ENCODE results near the gene TEX22.
A peak's percentile ranks its signal among the peaks of the same experiment; 100 is the strongest.

TEX22 gene

DNA sequence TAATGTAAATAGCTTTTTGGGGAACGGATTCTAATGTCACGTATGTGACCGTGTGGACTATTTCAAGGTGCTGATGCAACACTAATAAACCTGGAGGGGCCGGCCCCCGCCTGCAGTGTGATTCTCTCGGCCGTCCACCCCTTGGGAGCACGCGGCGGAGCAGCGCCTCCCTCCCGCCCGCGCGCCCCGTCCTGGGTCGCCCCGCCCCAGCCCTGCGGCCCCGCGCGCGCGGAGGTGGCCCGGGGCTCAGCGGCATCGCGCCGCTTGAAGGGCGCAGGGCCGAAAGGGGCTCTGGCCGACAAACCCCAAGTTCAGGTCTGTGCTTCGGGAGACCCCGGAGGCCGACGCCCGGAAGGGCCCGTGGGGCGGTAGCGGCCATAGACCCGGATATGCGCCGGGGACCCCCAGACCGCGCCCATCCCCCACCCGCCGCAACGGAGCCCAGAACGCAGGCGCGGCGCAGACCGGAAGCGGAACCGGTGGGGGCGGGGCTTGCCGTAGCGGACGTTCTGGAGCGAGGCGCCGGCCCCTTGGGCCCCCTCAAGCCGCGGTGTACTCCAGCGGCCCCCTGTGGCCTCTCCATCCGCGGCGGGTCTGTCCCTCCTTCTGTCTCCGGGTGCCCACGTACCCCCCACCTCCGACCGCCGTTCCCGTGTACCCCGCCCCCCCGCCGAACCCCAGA lies at the start of gene TEX22:
TSS of gene TEX22 (plus strand) at position 495 of the 682 bp plus-strand sequence. CDS start 803 bp downstream, outside the sequence.
- Histone ChIP-seq H3K27ac (peak within 1 kb of the TSS; percentile 90 to 99 (median 97)), H3K36me3 (peaks cover 15 to 25% (median 19%) of the 10 kb centered on the region in 11 experiments; a peak in 21 of 22 replicates), H3K4me1 (peaks cover 63 to 78% (median 69%) of the 10 kb centered on the region in 10 experiments), H3K9me3 (replicated peaks in 1 of 11) (peaks cover 0 to 4% (median 0%) of the 10 kb centered on the region in 11 experiments; a peak in 2 of 22 replicates), H4K20me1 (peaks cover 0 to 12% (median 6%) of the 10 kb centered on the region in 11 experiments; a peak in 9 of 22 replicates), H3K4me2 (peak within 1 kb of the TSS; percentile 91 to 100 (median 98)), H3K4me3 (peak within 1 kb of the TSS; percentile 66 to 90 (median 74)), H3K9ac (peak within 1 kb of the TSS; percentile 89 to 96 (median 94)), H3K27me3 (no peaks in the 10 kb centered on the region)
- TF ChIP-seq Cebpa-rat (IDR thresholded peaks at IDR 0.05): no peak

DNA sequence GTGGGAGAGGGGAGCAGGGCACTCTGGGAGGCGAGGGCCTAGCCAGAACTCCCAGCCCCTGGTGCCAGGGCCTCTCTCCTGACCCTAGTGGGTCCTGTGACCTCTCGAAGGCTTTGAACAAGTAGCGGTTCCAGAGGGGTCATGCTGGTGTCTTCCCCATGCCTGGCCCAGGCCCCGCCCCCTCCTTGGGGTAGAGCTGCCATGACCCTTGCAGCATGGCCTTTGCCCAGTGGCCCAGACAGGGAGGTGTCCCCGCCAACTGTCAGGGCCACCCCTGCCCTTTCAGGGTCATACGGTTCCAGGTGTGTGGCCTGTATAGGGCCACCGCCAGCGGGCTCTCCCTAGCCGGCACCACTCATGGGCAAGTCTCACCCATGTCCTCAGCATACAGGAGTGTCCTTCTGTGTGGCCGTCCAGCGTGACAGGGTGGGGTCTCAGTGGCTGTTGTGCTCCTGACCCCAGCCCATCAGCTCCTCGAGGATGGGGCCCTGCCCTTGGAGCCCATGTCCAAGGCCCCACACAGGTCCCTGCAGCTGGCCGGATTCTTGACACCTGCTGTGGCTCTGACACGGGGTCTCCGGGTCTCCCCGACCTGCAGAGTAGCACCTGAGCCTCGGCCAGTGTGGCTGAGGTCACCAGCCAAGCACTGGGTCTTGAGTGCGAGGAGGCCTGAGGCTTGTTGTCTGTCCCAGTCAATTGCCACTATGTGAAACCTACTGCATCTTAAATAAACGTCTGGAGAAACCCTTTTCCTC lies 49.2 kb upstream of the TEX22 start:
- Histone ChIP-seq H3K27me3 (no peaks in the 10 kb centered on the region), H4K20me1 (peaks cover 28 to 80% (median 51%) of the 10 kb centered on the region in 11 experiments; a peak in 18 of 22 replicates), H3K36me3 (peaks cover 0 to 27% (median 6%) of the 10 kb centered on the region in 11 experiments; a peak in 6 of 22 replicates), H3K4me3 (no peak overlapping the region), H3K27ac (peak overlapping the region in 1 of 11 experiments; percentile 6; a peak in 1 of 22 replicates), H3K9ac (peak overlapping the region in 1 of 11 experiments; percentile 29; a peak in 2 of 22 replicates), H3K9me3 (replicated peaks in 1 of 11) (peaks cover 0 to 18% (median 15%) of the 10 kb centered on the region in 11 experiments; a peak in 17 of 22 replicates), H3K4me1 (peaks cover 4 to 40% (median 16%) of the 10 kb centered on the region in 10 experiments; a peak in 18 of 20 replicates), H3K4me2 (no peak overlapping the region)
- no peak for TF ChIP-seq Cebpa-rat (IDR thresholded peaks at IDR 0.05)

DNA sequence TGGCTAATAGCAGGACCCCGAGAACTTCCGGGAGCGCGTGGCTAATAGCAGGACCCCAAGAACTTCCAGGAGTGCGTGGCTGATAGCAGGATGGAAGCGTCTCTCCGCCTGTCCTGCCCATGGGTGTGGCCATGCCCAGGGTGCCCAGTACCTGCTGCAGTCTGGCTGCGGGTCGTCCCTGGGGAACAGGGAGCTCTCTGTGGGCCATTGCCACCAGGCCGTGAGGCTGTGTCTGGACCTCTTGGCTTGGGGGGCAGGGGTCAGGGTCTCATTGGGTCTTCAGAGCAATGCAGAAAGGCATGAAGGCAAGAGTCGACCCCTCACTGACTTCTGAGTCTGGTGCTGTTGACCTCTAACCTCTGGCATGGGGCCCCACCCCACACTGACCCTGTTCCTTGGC lies 48.3 kb upstream of the TEX22 start:
- Histone ChIP-seq H3K27me3 (no peaks in the 10 kb centered on the region), H4K20me1 (peaks cover 28 to 76% (median 51%) of the 10 kb centered on the region in 11 experiments; a peak in 18 of 22 replicates), H3K9me3 (replicated peaks in 1 of 11) (peaks cover 0 to 10% (median 7%) of the 10 kb centered on the region in 11 experiments; a peak in 16 of 22 replicates), H3K27ac (no peak overlapping the region; a peak in 1 of 22 replicates), H3K4me2 (no peak overlapping the region), H3K36me3 (peaks cover 0 to 36% (median 10%) of the 10 kb centered on the region in 11 experiments; a peak in 10 of 22 replicates), H3K4me1 (peaks cover 3 to 44% (median 16%) of the 10 kb centered on the region in 10 experiments; a peak in 18 of 20 replicates), H3K9ac (no peak overlapping the region), H3K4me3 (no peak overlapping the region)
- TF ChIP-seq Cebpa-rat (IDR thresholded peaks at IDR 0.05): no peak

DNA sequence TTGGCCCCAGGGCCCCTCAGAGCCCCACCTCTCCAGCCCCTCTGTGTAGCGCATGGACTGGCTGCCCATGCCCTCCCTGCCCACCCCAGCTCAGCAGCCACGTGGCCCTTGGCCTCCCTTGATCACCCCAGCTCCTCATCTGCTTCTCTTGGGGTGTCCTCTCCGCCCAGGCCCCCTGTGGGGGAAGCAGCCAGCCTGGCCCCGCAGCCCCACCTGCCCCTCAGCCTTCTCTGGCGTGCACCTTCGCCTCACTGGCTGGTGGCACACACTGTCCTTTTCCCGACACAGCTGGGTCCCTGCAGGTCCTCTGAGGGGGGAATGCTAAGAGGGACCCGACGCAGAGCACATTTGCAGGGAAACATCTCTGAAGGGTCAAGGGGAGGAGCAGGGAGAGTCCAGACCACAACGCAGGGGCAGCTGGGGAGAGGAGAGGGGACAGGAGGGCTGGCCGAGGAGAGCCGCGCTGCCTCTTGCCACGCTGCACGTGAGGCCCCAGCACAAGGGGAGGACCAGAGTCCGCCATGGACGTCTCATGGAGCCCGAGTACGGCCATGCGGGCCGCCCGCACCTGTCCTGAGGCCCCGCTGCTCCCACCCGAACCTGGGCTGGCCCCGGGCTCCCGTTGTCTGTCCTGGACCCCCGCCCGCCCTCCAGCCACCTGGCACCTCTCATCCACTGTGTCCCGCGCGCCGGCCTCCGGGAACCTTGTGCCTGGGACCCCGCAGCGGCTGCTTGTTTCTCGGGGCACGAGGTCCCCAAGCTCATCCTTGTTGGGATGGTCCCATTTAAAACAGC lies 47.7 kb upstream of the TEX22 start:
- TF ChIP-seq Cebpa-rat (IDR thresholded peaks at IDR 0.05): no peak
- no peak overlapping the region for H3K9ac ChIP-seq
- no peak overlapping the region for H3K4me2 ChIP-seq
- H3K36me3 ChIP-seq: peaks cover 0 to 43% (median 15%) of the 10 kb centered on the region in 11 experiments; a peak in 11 of 22 replicates
- peak overlapping the region in 1 of 11 experiments; percentile 69; a peak in 1 of 22 replicates for H3K27ac ChIP-seq
- no peak overlapping the region for H3K4me3 ChIP-seq
- peaks cover 3 to 42% (median 16%) of the 10 kb centered on the region in 10 experiments; a peak in 18 of 20 replicates for H3K4me1 ChIP-seq
- H3K9me3 ChIP-seq (replicated peaks in 1 of 11): peaks cover 0 to 3% (median under 1%) of the 10 kb centered on the region in 11 experiments; a peak in 6 of 22 replicates
- peaks cover 28 to 79% (median 51%) of the 10 kb centered on the region in 11 experiments; a peak in 18 of 22 replicates for H4K20me1 ChIP-seq
- no peaks in the 10 kb centered on the region for H3K27me3 ChIP-seq

DNA sequence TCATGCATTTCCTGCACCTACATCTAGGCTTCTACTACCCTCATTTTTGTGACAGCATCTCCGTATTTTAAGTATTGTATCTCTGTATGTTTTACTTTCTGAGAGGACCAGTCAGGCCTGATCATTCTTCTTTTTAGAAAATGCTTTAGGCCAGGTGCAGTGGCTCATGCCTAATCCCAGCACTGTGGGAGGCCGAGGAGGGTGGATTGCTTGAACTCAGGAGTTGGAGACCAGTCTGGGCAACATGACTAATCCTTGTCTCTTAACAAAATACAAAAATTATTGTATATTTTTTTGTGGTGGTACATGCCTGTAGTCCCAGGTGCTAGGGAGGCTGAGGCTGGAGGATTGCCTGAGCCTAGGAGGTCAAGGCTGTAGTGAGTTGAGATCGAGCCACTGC lies 46.9 kb upstream of the TEX22 start:
- Histone ChIP-seq H3K27me3 (no peaks in the 10 kb centered on the region), H3K4me2 (peak overlapping the region in 8 of 11 experiments; percentile 59 to 79 (median 68); a peak in 14 of 22 replicates), H3K9ac (peak overlapping the region in 4 of 11 experiments; percentile 13 to 63 (median 60); a peak in 7 of 22 replicates), H3K4me1 (peaks cover 3 to 39% (median 16%) of the 10 kb centered on the region in 10 experiments; a peak in 18 of 20 replicates), H3K9me3 (replicated peaks in 1 of 11) (no peaks in the 10 kb centered on the region), H3K36me3 (peaks cover 0 to 50% (median 15%) of the 10 kb centered on the region in 11 experiments; a peak in 11 of 22 replicates), H3K27ac (peak overlapping the region in 5 of 11 experiments; percentile 33 to 69 (median 62); a peak in 8 of 22 replicates), H3K4me3 (no peak overlapping the region), H4K20me1 (peaks cover 28 to 87% (median 48%) of the 10 kb centered on the region in 11 experiments; a peak in 18 of 22 replicates)
- no peak for TF ChIP-seq Cebpa-rat (IDR thresholded peaks at IDR 0.05)

DNA sequence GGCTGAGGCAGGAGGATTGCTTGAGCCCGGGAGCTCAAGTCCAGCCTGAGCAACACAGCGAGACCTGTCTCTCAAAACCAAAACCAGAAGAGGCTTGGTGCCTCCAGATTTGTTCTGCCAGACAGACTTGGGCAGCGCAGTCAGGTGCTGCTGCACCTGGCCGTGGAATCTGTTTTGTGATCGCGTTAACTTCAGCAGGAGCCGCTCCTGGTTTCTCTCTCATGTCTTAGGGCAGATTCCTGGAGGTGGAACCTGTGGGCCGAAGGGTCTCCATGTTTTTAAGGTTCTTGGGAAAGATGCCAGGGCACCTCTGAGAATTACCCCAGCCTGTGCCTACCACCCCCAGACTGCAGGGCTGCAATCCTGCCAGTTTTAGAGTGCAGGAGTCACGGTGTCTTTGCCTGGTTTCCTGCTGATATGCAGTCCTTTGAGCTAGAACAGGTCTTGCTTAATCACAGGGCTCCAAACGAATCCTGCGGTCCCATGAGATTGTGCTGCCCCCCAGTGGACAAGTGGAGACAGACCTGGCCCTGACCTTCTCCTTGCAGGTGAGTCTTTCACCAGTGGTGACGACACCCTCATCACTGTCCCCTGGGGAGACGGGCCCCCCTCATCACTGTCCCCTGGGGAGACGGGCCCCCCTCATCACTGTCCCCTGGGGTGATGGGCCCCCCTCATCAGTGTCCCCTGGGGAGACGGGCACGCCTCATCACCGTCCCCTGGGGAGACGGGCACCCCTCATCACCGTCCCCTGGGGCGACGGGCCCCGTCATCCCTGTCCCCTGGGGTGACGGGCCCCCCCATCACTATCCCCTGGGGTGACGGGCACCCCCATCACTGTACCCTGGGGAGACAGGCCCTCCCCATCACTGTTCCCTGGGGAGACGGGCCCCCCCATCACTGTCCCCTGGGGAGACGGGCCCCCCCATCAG lies 46.2 kb upstream of the TEX22 start:
- H3K9me3 ChIP-seq (replicated peaks in 1 of 11): no peaks in the 10 kb centered on the region
- peaks cover 0 to 54% (median 15%) of the 10 kb centered on the region in 11 experiments; a peak in 11 of 22 replicates for H3K36me3 ChIP-seq
- H3K4me3 ChIP-seq: no peak overlapping the region
- H3K27me3 ChIP-seq: no peaks in the 10 kb centered on the region
- peak overlapping the region; percentile 23 to 79 (median 62); a peak in 20 of 22 replicates for H3K4me2 ChIP-seq
- peak overlapping the region in 7 of 11 experiments; percentile 7 to 69 (median 33); a peak in 9 of 22 replicates for H3K27ac ChIP-seq
- peaks cover 26 to 83% (median 45%) of the 10 kb centered on the region in 11 experiments; a peak in 18 of 22 replicates for H4K20me1 ChIP-seq
- peaks cover 3 to 35% (median 14%) of the 10 kb centered on the region in 10 experiments; a peak in 18 of 20 replicates for H3K4me1 ChIP-seq
- peak; percentile 65 to 99 (median 93); a peak in 20 of 22 replicates for TF ChIP-seq Cebpa-rat (IDR thresholded peaks at IDR 0.05)
- H3K9ac ChIP-seq: peak overlapping the region in 5 of 11 experiments; percentile 13 to 63 (median 59); a peak in 7 of 22 replicates

DNA sequence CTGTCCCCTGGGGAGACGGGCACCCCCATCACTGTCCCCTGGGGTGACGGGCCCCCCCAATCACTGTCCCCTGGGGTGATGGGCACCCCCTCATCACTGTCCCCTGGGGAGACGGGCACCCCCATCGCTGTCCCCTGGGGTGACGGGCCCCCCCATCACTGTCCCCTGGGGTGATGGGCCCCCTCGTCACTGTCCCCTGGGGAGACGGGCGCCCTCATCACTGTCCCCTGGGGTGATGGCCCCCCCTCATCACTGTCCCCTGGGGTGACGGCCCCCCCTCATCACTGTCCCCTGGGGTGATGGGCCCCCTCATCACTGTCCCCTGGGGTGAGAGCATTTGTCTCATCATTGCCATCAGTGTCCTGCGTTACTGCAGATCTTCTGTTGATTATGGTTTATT lies 45.2 kb upstream of the TEX22 start:
- H3K9ac ChIP-seq: no peak overlapping the region
- TF ChIP-seq Cebpa-rat (IDR thresholded peaks at IDR 0.05): no peak
- peaks cover 17 to 76% (median 37%) of the 10 kb centered on the region in 11 experiments; a peak in 17 of 22 replicates for H4K20me1 ChIP-seq
- peak overlapping the region in 1 of 11 experiments; percentile 48; a peak in 2 of 22 replicates for H3K27ac ChIP-seq
- peaks cover 3 to 29% (median 13%) of the 10 kb centered on the region in 10 experiments; a peak in 18 of 20 replicates for H3K4me1 ChIP-seq
- H3K4me2 ChIP-seq: no peak overlapping the region
- H3K9me3 ChIP-seq (replicated peaks in 1 of 11): no peaks in the 10 kb centered on the region
- no peak overlapping the region for H3K4me3 ChIP-seq
- H3K36me3 ChIP-seq: peaks cover 0 to 60% (median 15%) of the 10 kb centered on the region in 11 experiments; a peak in 11 of 22 replicates
- H3K27me3 ChIP-seq: no peaks in the 10 kb centered on the region
